ENCODE results near the gene TPRN. TPM values are rescaled to one million over a fixed set of nuclear protein-coding genes. Genes with fewer than 3 reads are reported as not detected.

The TPRN gene
- total RNA-seq, 1 experiment from 2014 or later, result 24.9 TPM

DNA sequence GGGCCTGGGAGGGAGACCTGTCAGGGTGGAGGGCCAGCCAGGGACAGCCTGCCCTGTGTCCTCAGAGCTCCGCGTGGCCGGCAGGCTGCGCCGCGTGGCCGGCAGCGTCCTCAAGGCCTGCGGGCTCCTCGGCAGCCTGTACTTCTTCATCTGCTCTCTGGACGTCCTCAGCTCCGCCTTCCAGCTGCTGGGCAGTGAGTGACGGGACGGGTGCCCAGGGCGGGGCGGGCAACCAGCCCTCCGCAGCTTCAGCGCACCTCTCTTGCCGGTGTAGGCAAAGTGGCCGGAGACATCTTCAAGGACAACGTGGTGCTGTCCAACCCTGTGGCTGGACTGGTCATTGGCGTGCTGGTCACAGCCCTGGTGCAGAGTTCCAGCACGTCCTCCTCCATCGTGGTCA lies 32.0 kb upstream of the TPRN start:
- Histone ChIP-seq H3K79me2 (ENCODE audit: insufficient read depth, low read length) (no peaks in the 10 kb centered on the region), H4K20me1 (ENCODE audit: insufficient read depth) (no peaks in the 10 kb centered on the region), H3K4me1 (ENCODE audit: control insufficient read depth in 1 of 2, insufficient read depth in 2 of 2, low read length in 2 of 2) (peaks cover 20 to 37% of the 10 kb centered on the region in 2 experiments), H3K9me2 (ENCODE audit: insufficient read depth) (no peaks in the 10 kb centered on the region), H3K9ac (ENCODE audit: low read length) (no peak overlapping the region), H3K4me2 (ENCODE audit: low read length) (no peak overlapping the region), H2AFZ (ENCODE audit: low read depth, low read length, poor library complexity, severe bottlenecking) (no peak overlapping the region), H3K27ac (ENCODE audit: low read depth, low read length) (no peak overlapping the region), H3K9me3 (ENCODE audit: control insufficient read depth in 1 of 2, insufficient read depth in 1 of 2, low read depth in 1 of 2, low read length in 2 of 2) (no peaks in the 10 kb centered on the region), H3K27me3 (ENCODE audit: insufficient read depth, low read length) (no peaks in the 10 kb centered on the region), H3K4me3 (replicated peaks in 1 of 2; ENCODE audit: low read depth in 1 of 2, low read length in 2 of 2) (no peak overlapping the region), H3K36me3 (ENCODE audit: control insufficient read depth in 1 of 2, insufficient read depth in 2 of 2, low read length in 2 of 2) (no peaks in the 10 kb centered on the region)
- intact Hi-C loops (cut with micrococcal nuclease), result no loop called here
- TF ChIP-seq POLR2A (IDR thresholded peaks at IDR 0.05; ENCODE audit: borderline replicate concordance, extremely low read depth, insufficient read depth, insufficient read length), result no peak
- no peak for TF ChIP-seq SP1 (IDR thresholded peaks at IDR 0.05; ENCODE audit: low read depth)
- no peak for TF ChIP-seq EZH2 (IDR thresholded peaks at IDR 0.05)
- no peak for TF ChIP-seq FOSL1 (IDR thresholded peaks at IDR 0.05; ENCODE audit: low read depth)
- no peak for TF ChIP-seq CBX3 (IDR thresholded peaks at IDR 0.05; ENCODE audit: low read depth)
- no peak for TF ChIP-seq JUND (IDR thresholded peaks at IDR 0.05)
- TF ChIP-seq, protein P1, sequence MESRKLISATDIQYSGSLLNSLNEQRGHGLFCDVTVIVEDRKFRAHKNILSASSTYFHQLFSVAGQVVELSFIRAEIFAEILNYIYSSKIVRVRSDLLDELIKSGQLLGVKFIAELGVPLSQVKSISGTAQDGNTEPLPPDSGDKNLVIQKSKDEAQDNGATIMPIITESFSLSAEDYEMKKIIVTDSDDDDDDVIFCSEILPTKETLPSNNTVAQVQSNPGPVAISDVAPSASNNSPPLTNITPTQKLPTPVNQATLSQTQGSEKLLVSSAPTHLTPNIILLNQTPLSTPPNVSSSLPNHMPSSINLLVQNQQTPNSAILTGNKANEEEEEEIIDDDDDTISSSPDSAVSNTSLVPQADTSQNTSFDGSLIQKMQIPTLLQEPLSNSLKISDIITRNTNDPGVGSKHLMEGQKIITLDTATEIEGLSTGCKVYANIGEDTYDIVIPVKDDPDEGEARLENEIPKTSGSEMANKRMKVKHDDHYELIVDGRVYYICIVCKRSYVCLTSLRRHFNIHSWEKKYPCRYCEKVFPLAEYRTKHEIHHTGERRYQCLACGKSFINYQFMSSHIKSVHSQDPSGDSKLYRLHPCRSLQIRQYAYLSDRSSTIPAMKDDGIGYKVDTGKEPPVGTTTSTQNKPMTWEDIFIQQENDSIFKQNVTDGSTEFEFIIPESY (IDR thresholded peaks at IDR 0.05; ENCODE audit: extremely low read depth, insufficient replicate concordance, low read length), result no peak
- TF ChIP-seq, protein P2, sequence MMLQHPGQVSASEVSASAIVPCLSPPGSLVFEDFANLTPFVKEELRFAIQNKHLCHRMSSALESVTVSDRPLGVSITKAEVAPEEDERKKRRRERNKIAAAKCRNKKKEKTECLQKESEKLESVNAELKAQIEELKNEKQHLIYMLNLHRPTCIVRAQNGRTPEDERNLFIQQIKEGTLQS (IDR thresholded peaks at IDR 0.05), result no peak
- no peak for TF ChIP-seq SIN3A (IDR thresholded peaks at IDR 0.05; ENCODE audit: low read depth)
- TF ChIP-seq, protein P3, sequence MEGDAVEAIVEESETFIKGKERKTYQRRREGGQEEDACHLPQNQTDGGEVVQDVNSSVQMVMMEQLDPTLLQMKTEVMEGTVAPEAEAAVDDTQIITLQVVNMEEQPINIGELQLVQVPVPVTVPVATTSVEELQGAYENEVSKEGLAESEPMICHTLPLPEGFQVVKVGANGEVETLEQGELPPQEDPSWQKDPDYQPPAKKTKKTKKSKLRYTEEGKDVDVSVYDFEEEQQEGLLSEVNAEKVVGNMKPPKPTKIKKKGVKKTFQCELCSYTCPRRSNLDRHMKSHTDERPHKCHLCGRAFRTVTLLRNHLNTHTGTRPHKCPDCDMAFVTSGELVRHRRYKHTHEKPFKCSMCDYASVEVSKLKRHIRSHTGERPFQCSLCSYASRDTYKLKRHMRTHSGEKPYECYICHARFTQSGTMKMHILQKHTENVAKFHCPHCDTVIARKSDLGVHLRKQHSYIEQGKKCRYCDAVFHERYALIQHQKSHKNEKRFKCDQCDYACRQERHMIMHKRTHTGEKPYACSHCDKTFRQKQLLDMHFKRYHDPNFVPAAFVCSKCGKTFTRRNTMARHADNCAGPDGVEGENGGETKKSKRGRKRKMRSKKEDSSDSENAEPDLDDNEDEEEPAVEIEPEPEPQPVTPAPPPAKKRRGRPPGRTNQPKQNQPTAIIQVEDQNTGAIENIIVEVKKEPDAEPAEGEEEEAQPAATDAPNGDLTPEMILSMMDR (IDR thresholded peaks at IDR 0.05 in 2 of 3, conservative IDR thresholded peaks at IDR 0.05 in 1 of 3; ENCODE audit: borderline replicate concordance in 1 of 3, insufficient read depth in 1 of 3, low read depth in 2 of 3, low read length in 2 of 3), result no peak
- TF ChIP-seq POLR2AphosphoS5 (IDR thresholded peaks at IDR 0.05; ENCODE audit: low read depth, low read length), result no peak
- TF ChIP-seq, protein P4, sequence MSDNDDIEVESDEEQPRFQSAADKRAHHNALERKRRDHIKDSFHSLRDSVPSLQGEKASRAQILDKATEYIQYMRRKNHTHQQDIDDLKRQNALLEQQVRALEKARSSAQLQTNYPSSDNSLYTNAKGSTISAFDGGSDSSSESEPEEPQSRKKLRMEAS (IDR thresholded peaks at IDR 0.05), result no peak
- TF ChIP-seq YY1 (IDR thresholded peaks at IDR 0.05; ENCODE audit: extremely low read depth, insufficient replicate concordance, low read depth, low read length), result no peak
- TF ChIP-seq, protein P5, sequence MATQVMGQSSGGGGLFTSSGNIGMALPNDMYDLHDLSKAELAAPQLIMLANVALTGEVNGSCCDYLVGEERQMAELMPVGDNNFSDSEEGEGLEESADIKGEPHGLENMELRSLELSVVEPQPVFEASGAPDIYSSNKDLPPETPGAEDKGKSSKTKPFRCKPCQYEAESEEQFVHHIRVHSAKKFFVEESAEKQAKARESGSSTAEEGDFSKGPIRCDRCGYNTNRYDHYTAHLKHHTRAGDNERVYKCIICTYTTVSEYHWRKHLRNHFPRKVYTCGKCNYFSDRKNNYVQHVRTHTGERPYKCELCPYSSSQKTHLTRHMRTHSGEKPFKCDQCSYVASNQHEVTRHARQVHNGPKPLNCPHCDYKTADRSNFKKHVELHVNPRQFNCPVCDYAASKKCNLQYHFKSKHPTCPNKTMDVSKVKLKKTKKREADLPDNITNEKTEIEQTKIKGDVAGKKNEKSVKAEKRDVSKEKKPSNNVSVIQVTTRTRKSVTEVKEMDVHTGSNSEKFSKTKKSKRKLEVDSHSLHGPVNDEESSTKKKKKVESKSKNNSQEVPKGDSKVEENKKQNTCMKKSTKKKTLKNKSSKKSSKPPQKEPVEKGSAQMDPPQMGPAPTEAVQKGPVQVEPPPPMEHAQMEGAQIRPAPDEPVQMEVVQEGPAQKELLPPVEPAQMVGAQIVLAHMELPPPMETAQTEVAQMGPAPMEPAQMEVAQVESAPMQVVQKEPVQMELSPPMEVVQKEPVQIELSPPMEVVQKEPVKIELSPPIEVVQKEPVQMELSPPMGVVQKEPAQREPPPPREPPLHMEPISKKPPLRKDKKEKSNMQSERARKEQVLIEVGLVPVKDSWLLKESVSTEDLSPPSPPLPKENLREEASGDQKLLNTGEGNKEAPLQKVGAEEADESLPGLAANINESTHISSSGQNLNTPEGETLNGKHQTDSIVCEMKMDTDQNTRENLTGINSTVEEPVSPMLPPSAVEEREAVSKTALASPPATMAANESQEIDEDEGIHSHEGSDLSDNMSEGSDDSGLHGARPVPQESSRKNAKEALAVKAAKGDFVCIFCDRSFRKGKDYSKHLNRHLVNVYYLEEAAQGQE (IDR thresholded peaks at IDR 0.05; ENCODE audit: low read depth), result no peak
- no peak for TF ChIP-seq ZNF274 (IDR thresholded peaks at IDR 0.05; ENCODE audit: low read depth, low read length)
- no peak for TF ChIP-seq TCF7L2 (IDR thresholded peaks at IDR 0.05; ENCODE audit: borderline replicate concordance, extremely low read depth, insufficient read depth, insufficient read length)
- TF ChIP-seq EZH2phosphoT487 (IDR thresholded peaks at IDR 0.05; ENCODE audit: borderline replicate concordance), result no peak
- no peak for TF ChIP-seq CEBPB (IDR thresholded peaks at IDR 0.05; ENCODE audit: low read depth)
- no peak for TF ChIP-seq SRF (IDR thresholded peaks at IDR 0.05; ENCODE audit: low read depth)
- DNase-seq (ENCODE audit: low read depth, low spot score) (no peak), ATAC-seq (no peak)
- CTCF ChIA-PET, result no interaction called here
- RAD21 ChIA-PET (ENCODE audit: low non-redundant PET in 1 of 2, low total read pairs in 2 of 2, uncharacterized antibody in 2 of 2, unreplicated experiment in 2 of 2), result no interaction called here
- POLR2A ChIA-PET, result no interaction called here
- no TSS peak for BruUV-seq (replicated peaks)
